GM12873 (cell line): Measurements from ENCODE around the gene CAMTA1.

ENCODE experiments used
- TF ChIP-seq, protein P1 (sequence below): IDR thresholded peaks from 2 replicates; pipeline ENCODE4 v1.5.1; 2012; ENCODE audit warnings: low read depth, mild to moderate bottlenecking, moderate library complexity, low read length, control low read depth; ENCODE audit not compliant: insufficient read depth; ENCODE audit errors: missing control alignments

CAMTA1 gene

DNA sequence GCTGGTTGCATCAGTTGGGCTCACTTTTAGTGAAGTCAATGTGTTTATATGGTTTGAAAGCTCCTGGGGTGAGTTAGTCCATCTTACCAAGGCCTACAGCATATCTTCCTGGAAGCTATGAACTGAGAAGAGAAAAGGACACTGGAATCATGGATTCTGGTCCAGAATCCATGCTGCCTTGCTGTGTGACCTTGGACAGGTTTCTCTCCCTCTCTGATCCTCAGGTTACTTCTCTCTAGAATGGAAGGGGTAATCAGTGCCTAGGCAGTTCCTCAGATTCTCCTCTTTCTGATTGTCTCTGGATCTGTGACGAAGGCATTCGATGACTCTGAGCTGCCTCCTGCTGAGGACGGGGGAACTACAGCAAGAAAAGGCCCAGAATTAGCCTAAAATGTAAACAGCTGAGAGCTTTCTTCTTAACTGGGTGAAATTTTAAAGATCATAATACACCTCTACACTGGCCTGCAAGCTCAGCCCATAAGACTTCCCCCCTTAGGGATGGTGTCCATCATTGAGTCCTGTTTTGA lies 560.9 kb downstream of the CAMTA1 start:
- TF ChIP-seq, protein P1, sequence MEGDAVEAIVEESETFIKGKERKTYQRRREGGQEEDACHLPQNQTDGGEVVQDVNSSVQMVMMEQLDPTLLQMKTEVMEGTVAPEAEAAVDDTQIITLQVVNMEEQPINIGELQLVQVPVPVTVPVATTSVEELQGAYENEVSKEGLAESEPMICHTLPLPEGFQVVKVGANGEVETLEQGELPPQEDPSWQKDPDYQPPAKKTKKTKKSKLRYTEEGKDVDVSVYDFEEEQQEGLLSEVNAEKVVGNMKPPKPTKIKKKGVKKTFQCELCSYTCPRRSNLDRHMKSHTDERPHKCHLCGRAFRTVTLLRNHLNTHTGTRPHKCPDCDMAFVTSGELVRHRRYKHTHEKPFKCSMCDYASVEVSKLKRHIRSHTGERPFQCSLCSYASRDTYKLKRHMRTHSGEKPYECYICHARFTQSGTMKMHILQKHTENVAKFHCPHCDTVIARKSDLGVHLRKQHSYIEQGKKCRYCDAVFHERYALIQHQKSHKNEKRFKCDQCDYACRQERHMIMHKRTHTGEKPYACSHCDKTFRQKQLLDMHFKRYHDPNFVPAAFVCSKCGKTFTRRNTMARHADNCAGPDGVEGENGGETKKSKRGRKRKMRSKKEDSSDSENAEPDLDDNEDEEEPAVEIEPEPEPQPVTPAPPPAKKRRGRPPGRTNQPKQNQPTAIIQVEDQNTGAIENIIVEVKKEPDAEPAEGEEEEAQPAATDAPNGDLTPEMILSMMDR = no peak

DNA sequence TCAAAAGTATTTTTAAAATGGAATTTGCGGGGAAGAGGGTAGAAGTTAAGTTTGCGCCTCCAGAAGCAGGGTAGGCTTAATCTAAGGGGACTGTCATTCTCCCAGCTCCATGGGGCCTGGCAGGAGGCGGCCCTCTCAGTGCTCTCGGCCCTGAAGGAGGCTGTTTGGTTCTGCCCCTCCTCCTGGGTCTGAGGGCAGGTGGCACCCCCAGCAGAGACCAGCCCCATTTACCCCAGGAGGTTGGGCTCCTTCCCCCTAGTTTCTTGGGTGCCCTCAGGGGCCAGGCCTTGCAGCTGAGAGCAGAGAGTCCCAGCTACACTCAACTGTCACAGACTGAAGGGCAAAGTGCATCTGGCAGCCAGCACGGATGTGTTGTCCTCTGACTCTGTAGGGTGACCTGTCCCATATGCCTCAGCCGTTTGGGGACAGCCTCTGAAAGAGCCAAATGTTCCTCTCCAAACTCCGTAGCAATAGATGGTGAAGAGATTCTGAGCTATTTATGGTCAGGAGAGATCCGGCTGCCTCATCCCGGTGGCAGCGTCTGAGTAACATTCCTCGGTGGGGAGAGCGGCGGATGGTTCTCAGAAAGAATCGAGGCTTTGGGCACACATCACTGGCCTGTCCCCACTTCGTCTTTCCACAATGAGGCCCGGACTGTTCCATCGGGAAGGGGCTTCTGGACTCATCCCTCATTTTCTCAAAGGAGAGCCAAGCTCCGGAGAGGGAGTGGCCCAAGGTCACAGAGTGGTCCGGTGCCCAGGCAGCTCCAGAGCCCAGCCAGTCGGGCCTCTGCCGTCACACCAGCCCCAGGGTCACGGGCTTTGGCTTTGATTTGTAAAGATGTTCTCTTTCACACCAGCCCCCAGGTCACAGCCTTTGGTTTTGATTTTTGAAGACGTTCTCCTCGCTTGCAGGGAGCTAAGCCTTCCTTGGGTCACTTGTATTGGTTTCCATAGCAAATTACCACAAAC lies 561.6 kb downstream of the CAMTA1 start:
- TF ChIP-seq, protein P1 = no peak

DNA sequence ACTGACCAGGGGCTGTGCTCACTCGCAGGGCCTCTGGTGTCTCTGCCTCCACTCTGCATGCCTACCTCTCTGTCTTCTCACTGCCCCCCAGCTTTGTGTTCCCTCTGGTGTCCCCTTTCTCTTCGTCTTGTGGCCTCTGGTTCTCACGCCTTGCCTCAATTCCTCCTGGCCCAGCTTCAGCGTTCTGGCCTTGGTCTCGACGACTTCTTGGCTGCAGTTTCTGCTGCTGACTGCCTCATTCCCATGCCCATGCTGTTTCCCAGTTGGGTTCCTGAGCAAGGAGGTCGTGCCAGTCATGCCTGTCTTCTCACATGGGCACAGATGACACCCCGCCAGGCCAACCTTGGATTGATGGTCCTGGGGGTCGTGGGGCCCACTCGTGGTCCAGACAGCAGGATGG lies 562.8 kb downstream of the CAMTA1 start:
- TF ChIP-seq, protein P1 = no peak

DNA sequence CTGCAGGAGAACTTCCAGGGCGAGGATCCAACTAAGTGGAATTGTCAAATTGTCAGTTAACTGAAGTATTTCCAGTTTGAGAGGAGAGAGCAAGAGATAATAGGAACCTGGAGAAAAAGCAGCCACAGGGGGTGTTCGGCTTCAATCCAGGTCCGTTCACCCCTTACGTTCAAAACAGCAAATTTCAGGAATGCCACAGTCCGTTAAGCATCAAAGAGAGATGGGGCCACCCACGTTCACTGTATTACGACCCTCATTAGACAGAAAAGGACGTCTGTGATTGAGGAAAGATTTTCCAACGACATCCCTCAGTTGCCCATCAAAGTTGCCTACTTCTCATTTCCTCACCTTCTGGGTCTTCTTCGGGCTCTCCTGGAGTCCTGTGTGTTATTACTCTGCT lies 563.3 kb downstream of the CAMTA1 start:
- TF ChIP-seq, protein P1 = no peak

DNA sequence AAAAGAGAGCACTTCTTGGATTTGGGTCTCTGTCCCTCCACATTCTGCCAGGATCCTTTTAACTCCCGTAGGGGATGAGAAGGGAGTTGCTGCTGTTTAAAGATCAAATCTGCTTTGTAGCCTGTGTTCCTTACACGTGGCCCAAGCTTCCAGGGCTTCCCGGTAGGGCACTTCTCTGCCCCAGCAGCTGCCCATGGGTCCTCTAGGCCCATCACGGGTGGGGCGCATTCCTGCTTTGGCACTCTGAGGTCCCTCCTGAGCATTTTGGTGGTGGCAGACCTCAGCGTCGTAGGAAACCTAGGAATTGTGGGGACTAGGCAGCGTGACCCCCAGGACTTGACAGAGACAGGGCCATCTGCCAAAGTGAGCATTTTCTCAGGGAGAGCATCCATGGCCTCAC lies 565.5 kb downstream of the CAMTA1 start:
- TF ChIP-seq, protein P1 = no peak

DNA sequence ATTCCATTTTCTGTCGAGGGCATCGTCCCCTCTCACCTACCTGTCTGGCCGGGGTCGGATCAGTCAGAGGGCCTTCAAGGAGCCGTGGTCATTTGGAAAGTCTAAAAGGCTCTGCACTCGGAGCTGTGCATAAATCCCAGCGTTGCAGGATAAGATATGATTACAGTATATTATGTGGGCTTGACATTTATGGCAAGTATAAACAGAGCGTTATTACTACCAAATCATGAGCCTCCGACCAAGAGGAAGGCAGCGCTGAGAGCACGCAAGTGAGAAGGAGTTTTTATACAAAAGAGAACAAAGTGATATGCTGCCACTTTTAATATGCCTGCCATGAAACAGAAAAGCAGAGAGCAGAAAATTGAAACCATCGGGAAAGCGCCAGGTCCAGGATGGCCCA lies 566.4 kb downstream of the CAMTA1 start:
- TF ChIP-seq, protein P1 = no peak

DNA sequence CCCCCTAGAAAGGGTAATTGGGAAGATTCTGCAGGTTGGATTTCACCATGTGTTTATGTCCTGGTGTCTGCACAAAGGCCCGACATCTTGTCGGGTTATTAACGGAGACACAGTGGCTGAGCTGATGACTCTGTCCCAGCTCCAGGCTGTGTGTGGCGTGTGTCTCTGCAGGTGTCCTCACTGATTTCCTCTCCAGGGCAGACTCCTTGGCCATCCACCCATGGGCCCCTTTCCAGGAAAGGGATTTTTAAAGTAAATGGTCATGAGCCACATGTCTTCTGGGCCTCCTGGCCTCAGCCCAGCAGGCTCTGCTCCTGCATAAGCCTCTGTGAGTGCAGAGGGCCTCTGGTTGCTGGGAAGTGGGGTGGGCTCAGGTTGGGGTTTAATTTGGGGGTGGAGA lies 567.1 kb downstream of the CAMTA1 start:
- TF ChIP-seq, protein P1 = no peak
